Thyroid gland (tissue), 4 donors: Measurements from ENCODE around the gene PTPN6. TPM values are rescaled to one million over a fixed set of nuclear protein-coding genes. Genes with fewer than 3 reads are reported as not detected.
A peak's percentile ranks its signal among the peaks of the same experiment; 100 is the strongest.

Experiments
- DNase-seq, 2 donors: peaks; one replicate each; pipeline ENCODE4 v3.0.0-alpha.2; 2019
- H3K27ac ChIP-seq, 3 donors: fragments of 200-600 bp; sonication (generic); 1 replicate in 2 of 3; 2 replicates in 1 of 3; pipeline ENCODE4 v1.5.1; 2016 to 2019; ENCODE audit warnings: mild to moderate bottlenecking in 1 of 3, moderate library complexity in 1 of 3
- H3K27me3 ChIP-seq: fragments of 200-600 bp; sonication (generic); one replicate; pipeline ENCODE4 v1.5.1; 2019
- H3K36me3 ChIP-seq, 2 donors: fragments of 200-600 bp; sonication (generic); one replicate each; pipeline ENCODE4 v1.5.1; 2016 to 2019
- H3K4me1 ChIP-seq, 2 donors: fragments of 200-600 bp; sonication (generic); one replicate each; pipeline ENCODE4 v1.5.1; 2017 to 2019
- H3K4me3 ChIP-seq, 3 donors: fragments of 200-600 bp; sonication (generic); replicated peaks in 1 of 3; 1 replicate in 2 of 3; 2 replicates in 1 of 3; pipeline ENCODE4 v1.5.1; 2016; ENCODE audit warnings: mild to moderate bottlenecking in 1 of 3
- H3K9me3 ChIP-seq: fragments of 200-600 bp; sonication (generic); one replicate; pipeline ENCODE4 v1.5.1; 2017
- CTCF ChIP-seq, 6 experiments: fragments of 200-600 bp in 3 of 6; fragments of 450-650 bp in 3 of 6; sonication (generic) in 3 of 6; IDR thresholded peaks; one replicate each; pipeline ENCODE4 v1.5.1; 2016 to 2019; ENCODE audit warnings: antibody characterized with exemption in 6 of 6, mild to moderate bottlenecking in 2 of 6, inconsistent platforms in 1 of 6, moderate library complexity in 1 of 6
- POLR2A ChIP-seq, 2 donors: fragments of 450-650 bp; IDR thresholded peaks; one replicate each; pipeline ENCODE4 v1.6.1; 2017; ENCODE audit warnings: antibody characterized with exemption in 2 of 2, mild to moderate bottlenecking in 2 of 2, moderate library complexity in 1 of 2
- WGBS, 2 donors: methylation state at CpG; one replicate each; pipeline ENCODE4 v1.1.5; 2017; 5-methylcytosine and 5-hydroxymethylcytosine counted together
- intact Hi-C: fragments of 100-400 bp; cut with DNase I; formaldehyde crosslinking; loops from one replicate; pipeline ENCODE4 v1.15.1; 2023
- total RNA-seq, 4 donors: library from RNA; depleted of rRNA; stranded (reverse); fragments of >200 nt; gene quantifications; one replicate each; pipeline ENCODE4 v1.2.3, GENCODE V29; 2016

PTPN6 gene
- total RNA-seq, 4 donors from 2014 or later = 21.7 to 32.3 (median 31.4) TPM

- TF ChIP-seq CTCF (IDR thresholded peaks at IDR 0.05) = no peak
- no peak for TF ChIP-seq POLR2A (IDR thresholded peaks at IDR 0.05)
- Histone ChIP-seq H3K4me1 (peaks cover 26 to 32% of the 10 kb centered on the region in 2 donors), H3K36me3 (no peaks in the 10 kb centered on the region), H3K27me3 (no peaks in the 10 kb centered on the region), H3K27ac (peak overlapping the region; percentile 50 to 76 (median 76)), H3K4me3 (peak overlapping the region; percentile 24 to 61 (median 34)), H3K9me3 (no peaks in the 10 kb centered on the region)
- 16 to 20% methylated on average over 29 of the region's 29 CpGs for WGBS, 2 donors
- intact Hi-C loops = loop anchor here (5.0 kb wide), 1 partner anchor 43 kb away; the partner anchor contains the start of gene SPSB2
- DNase-seq = peak; percentile 42 to 45
These were observed 36.0 kb upstream of the PTPN6 start for GRCh38 chr12:6914947-6915788.

- H3K27ac ChIP-seq = peak overlapping the region; percentile 49 to 62 (median 55)
- no peaks in the 10 kb centered on the region for H3K27me3 ChIP-seq
- no peaks in the 10 kb centered on the region for H3K9me3 ChIP-seq
- no peak for TF ChIP-seq POLR2A (IDR thresholded peaks at IDR 0.05)
- TF ChIP-seq CTCF (IDR thresholded peaks at IDR 0.05) = no peak
- H3K4me1 ChIP-seq = peaks cover 26 to 32% of the 10 kb centered on the region in 2 donors
- 77 to 79% methylated on average over 9 to 10 of the region's 14 CpGs for WGBS, 2 donors
- H3K36me3 ChIP-seq = no peaks in the 10 kb centered on the region
- intact Hi-C loops = no loop called here
- DNase-seq = no peak
- no peak overlapping the region for H3K4me3 ChIP-seq
These were observed 35.3 kb upstream of the PTPN6 start for GRCh38 chr12:6915789-6916285.

GRCh38 chr12:6916426-6917200 lies 34.5 kb upstream of the PTPN6 start:
- H3K9me3 ChIP-seq = no peaks in the 10 kb centered on the region
- intact Hi-C loops = no loop called here
- no peaks in the 10 kb centered on the region for H3K36me3 ChIP-seq
- peak; percentile 89 to 92 for DNase-seq
- H3K27ac ChIP-seq = peak overlapping the region; percentile 49 to 72 (median 55)
- WGBS, 2 donors = 62 to 74% methylated on average over 11 of the region's 11 CpGs
- peaks cover 26 to 32% of the 10 kb centered on the region in 2 donors for H3K4me1 ChIP-seq
- H3K27me3 ChIP-seq = no peaks in the 10 kb centered on the region
- no peak overlapping the region for H3K4me3 ChIP-seq
- TF ChIP-seq POLR2A (IDR thresholded peaks at IDR 0.05) (peak in 1 of 2 donors; percentile 41), CTCF (IDR thresholded peaks at IDR 0.05) (no peak)

- intact Hi-C loops = no loop called here
- Histone ChIP-seq H3K4me3 (no peak overlapping the region), H3K4me1 (peaks cover 26 to 32% of the 10 kb centered on the region in 2 donors), H3K27me3 (no peaks in the 10 kb centered on the region), H3K9me3 (no peaks in the 10 kb centered on the region), H3K36me3 (no peaks in the 10 kb centered on the region), H3K27ac (peak overlapping the region in 2 of 3 donors; percentile 49 to 55)
- TF ChIP-seq POLR2A (IDR thresholded peaks at IDR 0.05) (no peak), CTCF (IDR thresholded peaks at IDR 0.05) (no peak)
- WGBS, 2 donors = 88 to 91% methylated on average over 14 of the region's 14 CpGs
- no peak for DNase-seq
These were observed 33.5 kb upstream of the PTPN6 start for GRCh38 chr12:6917491-6918231.
